ENCODE results near the gene MAN2B2.

The MAN2B2 gene

DNA sequence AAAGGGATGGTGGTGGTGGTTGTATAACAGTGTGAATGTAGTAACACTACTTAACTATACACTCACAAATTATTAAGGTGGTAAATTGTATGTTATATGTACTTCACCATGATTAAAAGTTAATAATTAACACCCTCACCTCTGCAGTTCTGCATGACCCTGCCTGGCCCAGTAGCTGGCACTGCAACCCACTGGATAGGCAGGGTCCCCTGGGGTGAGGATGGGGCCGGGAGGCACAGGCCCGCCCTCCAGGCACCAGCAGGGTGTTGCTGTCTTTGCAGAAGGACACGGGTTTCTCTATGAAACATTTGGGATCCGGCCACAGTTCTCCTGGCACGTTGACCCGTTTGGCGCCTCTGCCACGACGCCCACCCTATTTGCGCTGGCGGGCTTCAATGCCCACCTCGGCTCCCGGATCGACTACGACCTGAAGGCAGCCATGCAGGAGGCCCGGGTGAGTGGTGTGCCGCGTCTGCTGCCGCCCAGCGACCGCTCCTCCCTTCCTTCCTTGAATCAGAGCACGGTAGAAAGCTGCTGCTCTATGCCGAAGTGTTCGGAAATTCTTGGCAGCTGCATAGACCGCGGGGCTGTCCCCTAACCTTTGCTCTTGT lies 11.8 kb downstream of the MAN2B2 start:
- DNase-seq, result no peak
- in situ Hi-C loops (cut with MboI; ENCODE audit: low pct_unique_long_range_greater_than_20kb, low sequenced_read_pairs), result no loop called here

- in situ Hi-C loops (cut with MboI; ENCODE audit: low pct_unique_long_range_greater_than_20kb, low sequenced_read_pairs), result no loop called here
- no peak for DNase-seq
Observed at GRCh38 chr4:6589444-6589843, 14.5 kb downstream of the MAN2B2 start.

DNA sequence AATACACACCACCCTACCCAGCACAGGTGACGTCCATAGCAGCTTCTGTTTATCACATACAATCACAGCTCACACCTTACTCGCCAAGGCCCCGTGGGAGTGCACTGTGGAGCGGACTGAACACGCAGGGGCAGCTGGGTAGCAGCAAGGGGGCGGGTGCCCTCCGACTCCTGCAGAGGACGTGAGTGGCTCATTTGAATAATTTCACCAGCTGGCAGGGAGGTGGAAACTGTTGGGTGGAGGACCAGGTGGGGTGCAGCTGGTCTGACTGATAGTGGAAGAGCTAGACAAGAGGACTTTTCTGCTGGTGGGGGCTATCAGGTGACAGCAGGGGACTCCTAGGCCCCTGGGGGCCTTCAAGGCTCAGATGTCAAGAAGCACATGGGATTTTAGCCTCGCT lies 16.3 kb downstream of the MAN2B2 start:
- no peak for DNase-seq
- in situ Hi-C loops (cut with MboI; ENCODE audit: low pct_unique_long_range_greater_than_20kb, low sequenced_read_pairs), result no loop called here

GRCh38 chr4:6591781-6592180 lies 16.8 kb downstream of the MAN2B2 start:
- in situ Hi-C loops (cut with MboI; ENCODE audit: low pct_unique_long_range_greater_than_20kb, low sequenced_read_pairs), result no loop called here
- peak; percentile 19 for DNase-seq

GRCh38 chr4:6592804-6593563 lies 18.0 kb downstream of the MAN2B2 start:
- no peak for DNase-seq
- in situ Hi-C loops (cut with MboI; ENCODE audit: low pct_unique_long_range_greater_than_20kb, low sequenced_read_pairs), result no loop called here

DNA sequence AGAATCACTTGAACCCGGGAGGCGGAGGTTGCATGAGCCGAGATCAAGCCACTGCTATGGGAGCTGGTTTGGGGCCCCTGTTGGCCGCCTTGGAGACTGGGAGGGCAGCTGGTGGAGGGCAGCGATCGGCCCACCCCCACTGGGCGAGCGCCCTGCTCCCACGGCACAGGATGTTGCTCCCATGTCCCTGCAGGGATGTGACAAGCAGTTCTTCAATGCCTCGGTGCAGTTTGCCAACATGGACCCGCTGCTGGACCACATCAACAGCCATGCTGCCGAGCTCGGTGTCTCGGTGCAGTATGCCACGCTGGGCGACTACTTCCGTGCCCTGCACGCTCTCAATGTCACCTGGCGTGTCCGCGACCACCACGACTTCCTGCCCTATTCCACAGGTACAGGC lies 19.4 kb downstream of the MAN2B2 start:
- in situ Hi-C loops (cut with MboI; ENCODE audit: low pct_unique_long_range_greater_than_20kb, low sequenced_read_pairs), result no loop called here
- no peak for DNase-seq

- DNase-seq, result no peak
- in situ Hi-C loops (cut with MboI; ENCODE audit: low pct_unique_long_range_greater_than_20kb, low sequenced_read_pairs), result no loop called here
Observed at GRCh38 chr4:6594826-6595355, 19.9 kb downstream of the MAN2B2 start.

DNA sequence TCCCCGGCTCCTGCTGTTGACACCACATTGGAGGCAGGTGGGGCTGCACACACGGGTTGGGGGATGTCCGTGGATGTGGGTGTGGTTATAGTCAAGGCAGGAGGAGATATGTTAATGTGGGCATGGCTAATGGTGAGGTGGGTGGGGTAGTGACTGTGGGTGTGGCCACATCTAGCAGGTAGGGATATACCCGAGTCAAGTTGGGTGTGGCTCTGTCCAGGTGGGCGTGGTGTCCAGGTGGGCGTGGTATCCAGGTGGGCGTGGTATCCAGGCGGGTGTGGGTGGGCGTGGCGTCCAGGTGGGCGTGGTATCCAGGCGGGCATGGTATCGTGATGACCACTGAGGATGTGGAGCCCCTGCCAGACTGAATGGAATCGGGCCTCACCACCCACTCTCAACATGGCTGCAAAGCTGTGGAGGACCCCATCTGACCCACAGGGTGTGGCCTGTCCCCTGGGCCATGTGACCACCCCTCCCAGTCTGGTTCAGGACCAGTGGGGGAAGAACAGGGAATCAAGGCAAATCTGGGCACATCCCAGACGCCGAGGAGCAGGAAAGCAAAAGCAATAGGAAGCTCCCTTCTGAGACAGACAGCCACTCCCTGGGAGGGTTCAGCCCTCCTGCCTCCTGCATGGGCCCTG lies 21.0 kb downstream of the MAN2B2 start:
- no peak for DNase-seq

GRCh38 chr4:6596948-6597347 lies 22.0 kb downstream of the MAN2B2 start:
- in situ Hi-C loops (cut with MboI; ENCODE audit: low pct_unique_long_range_greater_than_20kb, low sequenced_read_pairs), result no loop called here
- DNase-seq, result no peak

More for the DNA sequence above, 21.0 kb downstream of the MAN2B2 start:
- in situ Hi-C loops (cut with MboI; ENCODE audit: low pct_unique_long_range_greater_than_20kb, low sequenced_read_pairs), result no loop called here

GRCh38 chr4:6598127-6598526 lies 23.1 kb downstream of the MAN2B2 start:
- in situ Hi-C loops (cut with MboI; ENCODE audit: low pct_unique_long_range_greater_than_20kb, low sequenced_read_pairs), result no loop called here

GRCh38 chr4:6598641-6599040 lies 23.7 kb downstream of the MAN2B2 start:
- in situ Hi-C loops (cut with MboI; ENCODE audit: low pct_unique_long_range_greater_than_20kb, low sequenced_read_pairs), result no loop called here
- DNase-seq, result no peak

More at GRCh38 chr4:6598127-6598526, 23.1 kb downstream of the MAN2B2 start:
- DNase-seq, result no peak

DNA sequence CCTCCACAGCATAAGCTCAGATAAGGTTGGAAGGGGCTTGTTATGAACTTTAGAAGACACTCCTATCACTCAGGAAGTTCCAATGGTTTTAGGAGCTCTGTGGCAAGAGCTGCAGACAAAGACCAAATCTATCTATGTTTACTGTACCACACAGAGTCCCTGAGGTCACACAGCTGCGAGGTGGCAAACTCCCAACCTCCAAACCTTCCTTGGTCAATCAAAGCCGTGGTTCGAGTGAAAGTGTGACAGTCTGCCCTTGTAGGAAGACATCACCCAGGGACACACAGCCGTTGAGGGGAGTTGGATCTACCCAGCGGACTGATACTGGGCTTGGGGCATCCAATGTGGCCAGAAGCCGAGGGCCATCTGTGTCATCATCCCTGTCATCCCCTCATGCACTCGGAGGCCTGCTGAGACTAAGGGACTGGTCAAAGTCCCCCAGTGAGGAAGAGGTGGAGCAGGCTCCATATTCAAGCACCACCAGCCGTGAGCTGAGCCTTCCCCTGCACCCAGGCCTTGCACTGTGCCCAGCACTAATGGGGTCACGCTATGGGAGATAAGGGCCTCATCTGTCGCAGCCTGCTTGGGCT lies 26.8 kb downstream of the MAN2B2 start:
- no peak for DNase-seq
- in situ Hi-C loops (cut with MboI; ENCODE audit: low pct_unique_long_range_greater_than_20kb, low sequenced_read_pairs), result no loop called here

DNA sequence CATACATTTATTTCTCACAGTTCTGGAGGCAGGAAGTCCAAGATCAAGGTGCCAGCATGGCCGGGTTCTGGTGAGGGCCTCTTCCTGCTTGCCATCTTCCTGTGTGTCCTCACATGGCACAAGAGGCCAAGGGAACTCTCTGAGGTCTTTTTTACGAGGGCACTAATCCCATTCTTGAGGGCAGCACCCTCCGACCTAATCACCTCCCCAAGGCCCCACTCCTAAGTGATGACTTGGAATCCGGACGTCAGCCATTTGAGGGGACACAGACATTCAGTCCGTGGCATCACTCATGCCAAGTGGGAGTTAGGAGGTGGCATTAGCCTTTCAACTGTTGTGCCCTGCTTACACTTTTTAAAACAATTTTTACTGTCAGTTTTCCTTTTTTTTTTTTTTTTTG lies 27.3 kb downstream of the MAN2B2 start:
- DNase-seq, result no peak
- in situ Hi-C loops (cut with MboI; ENCODE audit: low pct_unique_long_range_greater_than_20kb, low sequenced_read_pairs), result no loop called here

DNA sequence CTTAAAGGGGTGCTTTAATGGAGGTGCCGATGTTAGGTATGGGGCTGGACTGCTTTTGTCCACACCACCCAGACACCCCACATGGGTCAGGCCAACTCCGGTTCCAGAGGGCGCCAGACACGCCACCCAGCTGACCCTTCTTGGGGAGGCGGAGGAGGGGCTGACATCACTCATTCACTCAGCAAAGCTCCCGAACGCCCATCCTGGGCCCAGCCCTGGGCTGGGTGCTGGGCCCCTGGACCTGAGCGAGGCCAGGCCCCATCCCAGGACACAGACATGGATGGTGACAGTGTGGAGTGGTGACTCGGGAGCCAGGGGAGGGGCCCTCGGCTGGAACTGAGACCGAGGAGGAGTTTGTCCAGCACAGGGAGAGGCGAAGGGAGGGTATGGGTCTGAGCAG lies 28.1 kb downstream of the MAN2B2 start:
- in situ Hi-C loops (cut with MboI; ENCODE audit: low pct_unique_long_range_greater_than_20kb, low sequenced_read_pairs), result no loop called here
- DNase-seq, result no peak

DNA sequence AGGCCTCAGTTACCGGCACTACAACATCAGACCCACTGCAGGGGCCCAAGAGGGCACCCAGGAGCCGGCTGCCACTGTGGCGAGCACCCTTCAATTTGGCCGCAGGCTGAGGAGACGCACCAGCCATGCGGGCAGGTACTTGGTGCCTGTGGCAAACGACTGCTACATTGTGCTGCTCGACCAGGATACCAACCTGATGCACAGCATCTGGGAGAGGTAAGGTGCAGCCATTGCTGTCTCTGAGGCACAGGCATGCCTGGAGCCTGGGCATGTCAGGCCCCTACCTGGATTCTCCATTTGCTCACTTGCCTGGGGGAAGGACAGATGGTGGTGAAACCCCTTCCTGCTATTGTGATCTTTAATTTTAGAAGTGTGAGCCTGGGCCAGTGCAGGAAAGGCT lies 30.1 kb downstream of the MAN2B2 start:
- in situ Hi-C loops (cut with MboI; ENCODE audit: low pct_unique_long_range_greater_than_20kb, low sequenced_read_pairs), result no loop called here
- DNase-seq, result no peak

GRCh38 chr4:6605605-6606004 lies 30.6 kb downstream of the MAN2B2 start:
- no peak for DNase-seq
- in situ Hi-C loops (cut with MboI; ENCODE audit: low pct_unique_long_range_greater_than_20kb, low sequenced_read_pairs), result no loop called here

- in situ Hi-C loops (cut with MboI; ENCODE audit: low pct_unique_long_range_greater_than_20kb, low sequenced_read_pairs), result no loop called here
- DNase-seq, result no peak
Observed at GRCh38 chr4:6606465-6607235, 31.7 kb downstream of the MAN2B2 start.

DNA sequence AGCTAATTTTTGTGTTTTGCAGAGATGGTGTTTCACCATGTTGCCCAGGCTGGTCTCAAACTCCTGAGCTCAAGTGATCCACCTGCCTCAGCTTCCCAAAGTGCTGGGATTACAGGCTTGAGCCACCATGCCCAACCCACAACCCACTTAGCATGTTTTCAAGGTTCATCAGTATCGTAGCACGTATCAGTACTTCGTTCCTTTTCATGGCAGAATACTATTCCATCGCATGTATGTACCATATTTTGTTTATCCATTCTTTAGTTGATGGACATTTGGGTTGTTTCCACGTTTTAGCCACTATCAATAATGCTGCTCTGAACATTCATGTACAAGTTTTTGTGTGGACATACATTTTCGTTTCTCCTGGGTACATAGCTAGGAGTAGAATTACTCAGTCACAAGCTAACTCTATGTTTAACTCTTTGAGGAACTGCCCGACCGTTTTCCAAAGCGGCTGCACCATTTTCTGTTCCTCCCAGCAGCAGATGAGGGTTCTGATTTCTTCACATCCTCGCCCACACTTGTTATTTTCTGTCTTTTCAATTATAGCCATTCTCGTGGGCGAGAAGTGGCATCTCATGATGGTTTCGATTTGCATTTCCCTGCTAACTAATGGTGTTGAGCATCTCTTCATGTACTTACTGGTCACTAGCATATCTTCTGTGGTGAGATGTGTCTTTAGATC lies 32.5 kb downstream of the MAN2B2 start:
- in situ Hi-C loops (cut with MboI; ENCODE audit: low pct_unique_long_range_greater_than_20kb, low sequenced_read_pairs), result no loop called here
- no peak for DNase-seq

Measured in KBM-7 (cell line).